ENCODE data around the gene SOX11.

The SOX11 gene

GRCh38 chr2:5677133-5677532 is 15.1 kb upstream of the SOX11 start:
- H3K4me2 ChIP-seq (ENCODE audit: low read length): no peak overlapping the region
- H3K4me1 ChIP-seq (ENCODE audit: insufficient read depth, low read length, severe bottlenecking): no peaks in the 10 kb centered on the region

GRCh38 chr2:5683471-5683870 is 8.7 kb upstream of the SOX11 start:
- no peaks in the 10 kb centered on the region for H3K9me2 ChIP-seq (ENCODE audit: low read depth, low read length)
- no peaks in the 10 kb centered on the region for H4K20me1 ChIP-seq (ENCODE audit: insufficient read depth, low read length)
- H3K79me2 ChIP-seq (ENCODE audit: insufficient read depth, low read length): no peaks in the 10 kb centered on the region
- H3F3A ChIP-seq (ENCODE audit: insufficient read depth, low read length): no peaks in the 10 kb centered on the region
- H3K4me1 ChIP-seq (ENCODE audit: insufficient read depth, low read length, severe bottlenecking): no peaks in the 10 kb centered on the region
- H3K4me2 ChIP-seq (ENCODE audit: low read length): no peak overlapping the region
- H2AFZ ChIP-seq (ENCODE audit: low read length): no peak overlapping the region
- H3K27me3 ChIP-seq (ENCODE audit: insufficient read depth, low read length): no peaks in the 10 kb centered on the region
- no peak overlapping the region for H3K4me3 ChIP-seq (ENCODE audit: low read depth, low read length, poor library complexity, severe bottlenecking)
- TF ChIP-seq EZH2 (IDR thresholded peaks at IDR 0.05; ENCODE audit: borderline replicate concordance, low read length): no peak
- TF ChIP-seq, protein P1, sequence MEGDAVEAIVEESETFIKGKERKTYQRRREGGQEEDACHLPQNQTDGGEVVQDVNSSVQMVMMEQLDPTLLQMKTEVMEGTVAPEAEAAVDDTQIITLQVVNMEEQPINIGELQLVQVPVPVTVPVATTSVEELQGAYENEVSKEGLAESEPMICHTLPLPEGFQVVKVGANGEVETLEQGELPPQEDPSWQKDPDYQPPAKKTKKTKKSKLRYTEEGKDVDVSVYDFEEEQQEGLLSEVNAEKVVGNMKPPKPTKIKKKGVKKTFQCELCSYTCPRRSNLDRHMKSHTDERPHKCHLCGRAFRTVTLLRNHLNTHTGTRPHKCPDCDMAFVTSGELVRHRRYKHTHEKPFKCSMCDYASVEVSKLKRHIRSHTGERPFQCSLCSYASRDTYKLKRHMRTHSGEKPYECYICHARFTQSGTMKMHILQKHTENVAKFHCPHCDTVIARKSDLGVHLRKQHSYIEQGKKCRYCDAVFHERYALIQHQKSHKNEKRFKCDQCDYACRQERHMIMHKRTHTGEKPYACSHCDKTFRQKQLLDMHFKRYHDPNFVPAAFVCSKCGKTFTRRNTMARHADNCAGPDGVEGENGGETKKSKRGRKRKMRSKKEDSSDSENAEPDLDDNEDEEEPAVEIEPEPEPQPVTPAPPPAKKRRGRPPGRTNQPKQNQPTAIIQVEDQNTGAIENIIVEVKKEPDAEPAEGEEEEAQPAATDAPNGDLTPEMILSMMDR (IDR thresholded peaks at IDR 0.05; ENCODE audit: low read length): no peak
- H3K9ac ChIP-seq (ENCODE audit: low read length): no peak overlapping the region
- H3K9me3 ChIP-seq (ENCODE audit: low read length): no peaks in the 10 kb centered on the region
- no peaks in the 10 kb centered on the region for H3K36me3 ChIP-seq (ENCODE audit: insufficient read depth, low read length)
- H3K27ac ChIP-seq (ENCODE audit: low read depth, low read length, poor library complexity, severe bottlenecking): no peak overlapping the region

More at GRCh38 chr2:5677133-5677532, 15.1 kb upstream of the SOX11 start:
- no peaks in the 10 kb centered on the region for H3K36me3 ChIP-seq (ENCODE audit: insufficient read depth, low read length)
- H3K4me3 ChIP-seq (ENCODE audit: low read depth, low read length, poor library complexity, severe bottlenecking): no peak overlapping the region
- no peak overlapping the region for H3K9ac ChIP-seq (ENCODE audit: low read length)
- no peaks in the 10 kb centered on the region for H3K9me2 ChIP-seq (ENCODE audit: low read depth, low read length)
- no peaks in the 10 kb centered on the region for H3K9me3 ChIP-seq (ENCODE audit: low read length)
- H3K27me3 ChIP-seq (ENCODE audit: insufficient read depth, low read length): no peaks in the 10 kb centered on the region
- no peaks in the 10 kb centered on the region for H4K20me1 ChIP-seq (ENCODE audit: insufficient read depth, low read length)
- no peak overlapping the region for H3K27ac ChIP-seq (ENCODE audit: low read depth, low read length, poor library complexity, severe bottlenecking)
- no peak overlapping the region for H2AFZ ChIP-seq (ENCODE audit: low read length)
- TF ChIP-seq, protein P1 (IDR thresholded peaks at IDR 0.05; ENCODE audit: low read length): no peak
- no peak for TF ChIP-seq EZH2 (IDR thresholded peaks at IDR 0.05; ENCODE audit: borderline replicate concordance, low read length)
- no peaks in the 10 kb centered on the region for H3F3A ChIP-seq (ENCODE audit: insufficient read depth, low read length)
- H3K79me2 ChIP-seq (ENCODE audit: insufficient read depth, low read length): no peaks in the 10 kb centered on the region

GRCh38 chr2:5685225-5685624 is 7.0 kb upstream of the SOX11 start:
- Histone ChIP-seq H3K27ac (ENCODE audit: low read depth, low read length, poor library complexity, severe bottlenecking) (no peak overlapping the region), H3K4me3 (ENCODE audit: low read depth, low read length, poor library complexity, severe bottlenecking) (no peak overlapping the region), H3K79me2 (ENCODE audit: insufficient read depth, low read length) (no peaks in the 10 kb centered on the region), H3K9me2 (ENCODE audit: low read depth, low read length) (no peaks in the 10 kb centered on the region), H3F3A (ENCODE audit: insufficient read depth, low read length) (no peaks in the 10 kb centered on the region), H3K36me3 (ENCODE audit: insufficient read depth, low read length) (no peaks in the 10 kb centered on the region), H3K9ac (ENCODE audit: low read length) (no peak overlapping the region), H3K27me3 (ENCODE audit: insufficient read depth, low read length) (no peaks in the 10 kb centered on the region), H2AFZ (ENCODE audit: low read length) (no peak overlapping the region), H3K9me3 (ENCODE audit: low read length) (no peaks in the 10 kb centered on the region), H3K4me2 (ENCODE audit: low read length) (no peak overlapping the region), H4K20me1 (ENCODE audit: insufficient read depth, low read length) (no peaks in the 10 kb centered on the region), H3K4me1 (ENCODE audit: insufficient read depth, low read length, severe bottlenecking) (no peaks in the 10 kb centered on the region)
- TF ChIP-seq, protein P1 (IDR thresholded peaks at IDR 0.05; ENCODE audit: low read length): no peak
- no peak for TF ChIP-seq EZH2 (IDR thresholded peaks at IDR 0.05; ENCODE audit: borderline replicate concordance, low read length)
